ENCODE data around the gene MAML3.

Gene MAML3

GRCh38 chr4:140141210-140141835 is 12.7 kb downstream of the MAML3 start:
- no peak for DNase-seq (ENCODE audit: extremely low read depth, low read depth)
- no peak overlapping the region for H3K4me3 ChIP-seq (replicated peaks; ENCODE audit: low read depth, low read length)
- TF ChIP-seq CTCF (IDR thresholded peaks at IDR 0.05; ENCODE audit: low read depth, low read length, missing control alignments): no peak

GRCh38 chr4:140140566-140140965 is 13.4 kb downstream of the MAML3 start:
- no peak for DNase-seq (ENCODE audit: extremely low read depth, low read depth)
- no peak overlapping the region for H3K4me3 ChIP-seq (replicated peaks; ENCODE audit: low read depth, low read length)
- no peak for TF ChIP-seq CTCF (IDR thresholded peaks at IDR 0.05; ENCODE audit: low read depth, low read length, missing control alignments)

GRCh38 chr4:140138428-140138827 is 15.6 kb downstream of the MAML3 start:
- H3K4me3 ChIP-seq (replicated peaks; ENCODE audit: low read depth, low read length): no peak overlapping the region
- TF ChIP-seq CTCF (IDR thresholded peaks at IDR 0.05; ENCODE audit: low read depth, low read length, missing control alignments): no peak
- no peak for DNase-seq (ENCODE audit: extremely low read depth, low read depth)

- no peak overlapping the region for H3K4me3 ChIP-seq (replicated peaks; ENCODE audit: low read depth, low read length)
- DNase-seq (ENCODE audit: extremely low read depth, low read depth): no peak
- TF ChIP-seq CTCF (IDR thresholded peaks at IDR 0.05; ENCODE audit: low read depth, low read length, missing control alignments): no peak
These were observed 16.3 kb downstream of the MAML3 start for GRCh38 chr4:140137671-140138070.

- no peak for TF ChIP-seq CTCF (IDR thresholded peaks at IDR 0.05; ENCODE audit: low read depth, low read length, missing control alignments)
- DNase-seq (ENCODE audit: extremely low read depth, low read depth): no peak
- no peak overlapping the region for H3K4me3 ChIP-seq (replicated peaks; ENCODE audit: low read depth, low read length)
These were observed 17.5 kb downstream of the MAML3 start for GRCh38 chr4:140136509-140136908.

GRCh38 chr4:140135529-140136088 is 18.4 kb downstream of the MAML3 start:
- peak; percentile 65 for DNase-seq (ENCODE audit: extremely low read depth, low read depth)
- no peak overlapping the region for H3K4me3 ChIP-seq (replicated peaks; ENCODE audit: low read depth, low read length)
- TF ChIP-seq CTCF (IDR thresholded peaks at IDR 0.05; ENCODE audit: low read depth, low read length, missing control alignments): no peak

All from HFF-Myc (cell line).